ENCODE measurements around the gene SLC51A.

The SLC51A gene

DNA sequence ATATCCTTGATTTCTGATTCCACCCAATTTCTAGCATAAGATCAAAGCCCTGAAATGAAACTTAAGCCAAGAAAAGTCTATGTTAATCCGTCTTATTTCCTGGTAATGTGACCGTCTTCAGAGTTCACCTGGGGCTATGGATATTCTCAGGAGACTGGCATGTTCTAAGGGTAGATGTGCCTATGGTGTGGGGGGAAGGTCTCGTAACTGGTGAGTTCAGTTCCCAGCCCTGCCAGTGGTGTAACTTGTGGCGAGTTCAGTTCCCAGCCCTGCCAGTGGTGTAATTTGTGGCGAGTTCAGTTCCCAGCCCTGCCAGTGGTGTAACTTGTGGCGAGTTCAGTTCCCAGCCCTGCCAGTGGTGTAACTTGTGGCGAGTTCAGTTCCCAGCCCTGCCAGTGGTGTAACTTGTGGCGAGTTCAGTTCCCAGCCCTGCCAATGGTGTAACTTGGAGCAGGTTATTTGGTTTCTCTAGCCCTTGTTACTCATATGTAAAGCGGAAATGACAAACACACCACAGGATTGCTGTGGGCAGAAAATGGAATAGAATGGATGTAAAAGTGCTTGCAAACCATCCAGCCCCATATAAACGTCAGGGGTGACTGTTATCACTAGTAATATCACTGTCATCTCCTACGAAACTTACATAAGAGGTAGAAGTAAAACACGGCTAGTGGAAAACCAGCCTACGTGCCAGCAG, 30.4 kb downstream of the SLC51A start:
- peak; percentile 17 for DNase-seq

- DNase-seq: no peak
Observed at GRCh38 chr3:196251918-196252317, 35.6 kb downstream of the SLC51A start.

GRCh38 chr3:196254376-196255283, 38.3 kb downstream of the SLC51A start:
- DNase-seq: no peak

DNA sequence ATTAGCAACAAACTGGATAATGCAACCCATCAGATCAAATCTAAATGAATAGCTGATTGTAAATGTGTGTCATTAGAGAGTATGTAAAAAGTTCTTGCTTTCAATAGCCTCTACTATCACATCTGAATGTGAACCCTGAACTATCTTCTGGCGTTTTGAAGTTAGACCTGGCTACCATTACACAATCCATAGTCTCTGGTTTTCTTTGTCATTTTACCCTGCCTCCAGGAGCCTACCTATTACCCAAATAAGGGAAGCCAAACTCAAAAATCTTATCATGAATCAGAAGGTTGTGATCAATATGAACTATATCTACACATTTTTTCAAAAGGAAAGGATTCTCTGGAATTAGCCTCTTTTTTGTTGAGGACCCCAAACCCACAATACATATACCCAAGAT, 39.4 kb downstream of the SLC51A start:
- no peak for DNase-seq

- no peak for DNase-seq
Observed at GRCh38 chr3:196260784-196261183, 44.5 kb downstream of the SLC51A start.

- no peak for DNase-seq
Observed at GRCh38 chr3:196263819-196264218, 47.5 kb downstream of the SLC51A start.

DNA sequence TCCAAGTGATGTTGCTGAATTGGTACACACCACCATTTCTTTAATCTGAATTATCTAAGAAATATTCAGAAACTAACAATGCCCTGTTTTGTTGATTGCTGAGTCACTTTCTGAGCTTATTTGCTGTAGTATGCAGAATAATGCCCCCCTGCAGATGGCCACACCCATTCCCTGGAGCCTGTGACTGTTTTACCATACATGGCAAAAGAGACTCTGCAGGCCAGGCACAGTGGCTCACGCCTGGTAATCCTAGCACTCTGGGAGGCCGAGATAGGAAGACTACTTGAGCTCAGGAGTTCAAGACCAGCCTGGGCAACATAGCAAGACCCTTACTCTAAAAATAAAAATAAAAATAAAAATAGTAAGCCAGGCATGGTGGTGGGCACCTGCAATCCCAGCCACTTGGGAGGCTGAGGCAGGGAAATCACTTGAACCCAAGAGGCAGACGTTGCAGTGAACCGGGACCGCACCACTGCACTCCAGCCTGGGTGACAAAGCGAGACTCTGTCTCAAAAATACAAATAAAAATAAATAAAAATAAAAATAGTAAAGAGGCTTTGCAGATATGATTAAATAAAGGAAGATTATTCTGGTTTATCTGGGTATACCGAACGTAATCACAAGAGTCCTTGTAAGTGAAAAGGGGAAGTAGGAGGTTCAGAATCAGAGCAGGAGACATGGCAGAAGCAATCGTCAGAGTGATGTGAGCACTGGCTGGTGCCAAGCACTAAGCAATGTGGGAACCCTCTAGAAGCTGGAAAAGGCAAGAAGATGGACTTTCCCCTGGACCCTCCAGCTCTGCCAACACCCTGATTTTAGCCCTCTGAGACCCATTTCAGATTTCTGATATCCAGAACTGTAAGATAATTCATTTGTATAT, 52.2 kb downstream of the SLC51A start:
- no peak for DNase-seq

GRCh38 chr3:196270499-196270898, 54.2 kb downstream of the SLC51A start:
- no peak for DNase-seq

DNA sequence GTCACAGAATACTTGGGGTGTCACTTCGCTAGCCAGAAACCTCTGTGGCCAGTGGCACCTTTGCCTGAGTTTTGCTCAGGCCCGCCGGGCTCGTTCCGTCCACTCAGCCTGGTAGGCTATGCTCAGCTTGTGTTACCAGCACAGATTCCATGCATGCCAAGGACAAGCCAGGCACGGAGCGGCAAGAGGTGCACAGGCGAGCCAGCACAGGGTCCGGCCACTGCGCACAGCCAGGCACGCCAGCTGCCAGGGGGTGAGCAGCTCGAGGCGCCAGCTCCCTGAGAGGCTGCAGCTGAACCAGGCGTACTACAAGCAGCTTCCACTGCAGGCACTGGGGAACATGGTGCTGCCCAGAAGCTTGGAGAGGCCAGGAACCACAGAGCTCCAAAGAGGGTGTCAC, 56.5 kb downstream of the SLC51A start:
- DNase-seq: no peak

GRCh38 chr3:196273655-196274054, 57.3 kb downstream of the SLC51A start:
- DNase-seq: peak; percentile 31

DNA sequence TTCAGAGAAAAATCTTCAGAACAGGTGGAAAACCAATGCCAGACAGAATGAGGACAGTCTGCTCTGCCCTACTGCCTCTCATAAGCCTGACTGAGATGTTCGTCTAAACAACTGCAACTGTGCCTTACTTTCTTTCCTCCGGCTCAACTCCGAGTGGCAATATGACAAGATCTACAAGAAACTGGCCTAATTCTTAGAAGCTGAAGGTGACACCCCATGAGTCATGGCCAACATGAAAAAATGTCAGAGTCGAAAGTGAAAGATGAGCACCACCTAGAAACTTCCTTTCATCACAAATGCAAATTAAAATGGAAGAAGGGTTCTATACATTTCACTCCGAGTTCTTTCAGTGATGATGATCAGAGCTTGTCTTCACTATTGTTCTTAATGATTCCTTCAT, 58.3 kb downstream of the SLC51A start:
- DNase-seq: peak; percentile 75

GRCh38 chr3:196275126-196275525, 58.8 kb downstream of the SLC51A start:
- no peak for DNase-seq

DNA sequence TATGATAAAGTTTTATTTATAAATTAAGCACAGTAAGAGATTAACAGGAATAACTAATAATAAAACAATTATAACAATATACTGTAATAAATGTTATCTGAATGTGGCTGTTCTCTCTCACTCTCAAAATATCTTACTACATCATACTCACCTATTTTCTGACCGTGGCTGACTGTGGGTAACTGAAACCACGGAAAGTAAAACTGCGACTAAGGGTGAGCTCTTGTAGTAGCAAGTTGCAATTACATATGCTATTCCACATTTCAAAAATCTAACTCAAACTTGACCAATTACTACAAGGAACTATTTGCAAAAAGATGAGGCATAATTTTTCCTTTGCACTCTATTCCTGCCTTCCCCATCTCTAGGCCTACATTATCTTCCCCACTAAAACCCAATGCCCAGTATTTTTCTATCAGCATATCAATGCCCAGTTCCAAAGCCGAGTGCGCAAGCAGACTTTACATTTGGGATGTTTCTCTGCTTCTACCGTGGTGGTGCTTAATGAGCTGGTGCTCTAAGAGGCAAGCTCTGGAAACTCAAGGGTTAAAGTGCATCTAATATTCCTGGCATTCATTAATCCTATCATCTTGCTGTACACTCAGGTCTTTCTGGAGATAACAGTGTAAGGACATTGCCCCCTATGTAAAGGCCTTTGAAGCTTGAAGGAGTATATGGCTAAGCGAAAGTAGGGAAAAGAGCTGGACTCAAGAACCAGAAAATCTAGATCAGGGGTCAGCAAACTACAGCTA, 64.5 kb downstream of the SLC51A start:
- DNase-seq: peak; percentile 32

- no peak for DNase-seq
Observed at GRCh38 chr3:196281962-196282361, 65.6 kb downstream of the SLC51A start.

Measured in activated CD4-positive, alpha-beta T cell treated with anti-CD3 and anti-CD28 coated beads for 48 hours (primary cell).